Skeletal muscle satellite cell (primary cell): ENCODE results near the gene OR52W1. TPM values are rescaled to one million over a fixed set of nuclear protein-coding genes. Genes with fewer than 3 reads are reported as not detected.

Experiments used
- H3K27me3 ChIP-seq: 2 replicates; pipeline ENCODE4 v1.7.0; 2013; ENCODE audit warnings: low read length; ENCODE audit not compliant: control insufficient read depth, insufficient read depth
- H3K36me3 ChIP-seq: 2 replicates; pipeline ENCODE4 v1.7.0; 2013; ENCODE audit warnings: mild to moderate bottlenecking, control low read depth, low read length; ENCODE audit not compliant: insufficient read depth
- H3K4me1 ChIP-seq: 2 replicates; pipeline ENCODE4 v1.7.0; 2013; ENCODE audit warnings: low read length; ENCODE audit not compliant: control insufficient read depth, insufficient read depth
- H3K4me2 ChIP-seq: 2 replicates; pipeline ENCODE4 v1.7.0; 2013; ENCODE audit warnings: mild to moderate bottlenecking, low read length
- H3K4me3 ChIP-seq: 2 replicates; pipeline ENCODE4 v1.7.0; 2013; ENCODE audit warnings: low read length
- H3K9ac ChIP-seq: 2 replicates; pipeline ENCODE4 v1.7.0; 2013; ENCODE audit warnings: mild to moderate bottlenecking, low read depth, low read length, moderate library complexity
- H3K9me3 ChIP-seq: replicated peaks from 2 replicates; pipeline ENCODE4 v1.7.0; 2013; ENCODE audit warnings: mild to moderate bottlenecking, control low read depth, low read length
- total RNA-seq: library from RNA; depleted of rRNA; stranded (reverse); fragments of >200 nt; gene quantifications from 2 replicates; pipeline ENCODE4 v1.2.3, GENCODE V29; 2012; rRNA removed

Gene OR52W1, protein sequence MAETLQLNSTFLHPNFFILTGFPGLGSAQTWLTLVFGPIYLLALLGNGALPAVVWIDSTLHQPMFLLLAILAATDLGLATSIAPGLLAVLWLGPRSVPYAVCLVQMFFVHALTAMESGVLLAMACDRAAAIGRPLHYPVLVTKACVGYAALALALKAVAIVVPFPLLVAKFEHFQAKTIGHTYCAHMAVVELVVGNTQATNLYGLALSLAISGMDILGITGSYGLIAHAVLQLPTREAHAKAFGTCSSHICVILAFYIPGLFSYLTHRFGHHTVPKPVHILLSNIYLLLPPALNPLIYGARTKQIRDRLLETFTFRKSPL
- not detected in 2 replicates for total RNA-seq

DNA sequence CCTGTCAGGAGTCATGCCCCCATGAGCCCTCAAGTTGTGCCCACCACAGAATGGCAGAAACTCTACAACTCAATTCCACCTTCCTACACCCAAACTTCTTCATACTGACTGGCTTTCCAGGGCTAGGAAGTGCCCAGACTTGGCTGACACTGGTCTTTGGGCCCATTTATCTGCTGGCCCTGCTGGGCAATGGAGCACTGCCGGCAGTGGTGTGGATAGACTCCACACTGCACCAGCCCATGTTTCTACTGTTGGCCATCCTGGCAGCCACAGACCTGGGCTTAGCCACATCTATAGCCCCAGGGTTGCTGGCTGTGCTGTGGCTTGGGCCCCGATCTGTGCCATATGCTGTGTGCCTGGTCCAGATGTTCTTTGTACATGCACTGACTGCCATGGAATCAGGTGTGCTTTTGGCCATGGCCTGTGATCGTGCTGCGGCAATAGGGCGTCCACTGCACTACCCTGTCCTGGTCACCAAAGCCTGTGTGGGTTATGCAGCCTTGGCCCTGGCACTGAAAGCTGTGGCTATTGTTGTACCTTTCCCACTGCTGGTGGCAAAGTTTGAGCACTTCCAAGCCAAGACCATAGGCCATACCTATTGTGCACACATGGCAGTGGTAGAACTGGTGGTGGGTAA is at the start of gene OR52W1:
OR52W1 (plus strand) TSS at position 51 of the 637 bp plus-strand sequence; CDS start at position 51, 0 bp downstream.
- Histone ChIP-seq H3K27me3 (no peaks in the 10 kb centered on the region), H3K36me3 (no peaks in the 10 kb centered on the region), H3K4me2 (no peak within 1 kb of the TSS), H3K9ac (no peak within 1 kb of the TSS), H3K4me3 (no peak within 1 kb of the TSS), H3K9me3 (no peaks in the 10 kb centered on the region), H3K4me1 (no peaks in the 10 kb centered on the region)

DNA sequence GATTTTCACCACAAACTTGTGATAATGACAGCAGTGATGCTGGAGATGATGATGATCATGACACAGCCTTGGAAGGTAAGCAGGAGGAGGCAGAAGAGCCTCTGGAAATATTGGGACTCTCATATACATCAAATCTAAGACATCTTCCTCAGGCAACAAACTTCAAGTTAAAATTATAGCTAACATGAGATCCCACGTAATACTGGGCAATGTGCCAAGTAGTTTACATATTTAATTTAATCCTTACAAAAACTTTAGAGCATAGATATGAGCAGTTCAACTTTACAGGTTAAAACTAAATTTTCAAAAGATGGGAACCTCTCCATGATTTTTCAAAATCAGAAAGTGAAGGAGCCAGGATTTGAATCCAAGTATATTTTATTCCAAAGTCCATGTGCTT is 47.9 kb upstream of the OR52W1 start:
- Histone ChIP-seq H3K4me3 (no peak overlapping the region), H3K9ac (no peak overlapping the region), H3K4me2 (no peak overlapping the region), H3K36me3 (no peaks in the 10 kb centered on the region), H3K27me3 (no peaks in the 10 kb centered on the region), H3K9me3 (no peaks in the 10 kb centered on the region), H3K4me1 (no peaks in the 10 kb centered on the region)

DNA sequence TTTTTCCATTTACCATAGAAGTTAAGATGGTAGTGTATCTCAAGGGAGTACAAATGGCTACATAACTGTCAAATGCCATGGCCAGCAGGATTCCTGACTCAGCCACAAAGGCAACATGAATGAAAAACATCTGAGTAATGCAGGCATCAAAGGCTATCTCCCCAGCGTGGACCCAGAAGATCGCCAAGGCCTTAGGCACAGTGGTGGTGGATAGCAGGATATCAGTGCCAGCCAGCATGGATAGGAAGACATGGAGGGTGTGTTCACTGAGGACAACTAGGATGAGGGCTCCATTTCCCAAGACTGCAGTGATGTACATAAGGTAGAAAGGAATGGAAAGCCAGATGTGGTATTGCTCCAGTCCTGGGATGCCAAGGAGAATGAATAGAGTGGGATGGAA is 46.9 kb upstream of the OR52W1 start:
- Histone ChIP-seq H3K4me1 (no peaks in the 10 kb centered on the region), H3K27me3 (no peaks in the 10 kb centered on the region), H3K9ac (no peak overlapping the region), H3K4me2 (no peak overlapping the region), H3K36me3 (no peaks in the 10 kb centered on the region), H3K9me3 (no peaks in the 10 kb centered on the region), H3K4me3 (no peak overlapping the region)

DNA sequence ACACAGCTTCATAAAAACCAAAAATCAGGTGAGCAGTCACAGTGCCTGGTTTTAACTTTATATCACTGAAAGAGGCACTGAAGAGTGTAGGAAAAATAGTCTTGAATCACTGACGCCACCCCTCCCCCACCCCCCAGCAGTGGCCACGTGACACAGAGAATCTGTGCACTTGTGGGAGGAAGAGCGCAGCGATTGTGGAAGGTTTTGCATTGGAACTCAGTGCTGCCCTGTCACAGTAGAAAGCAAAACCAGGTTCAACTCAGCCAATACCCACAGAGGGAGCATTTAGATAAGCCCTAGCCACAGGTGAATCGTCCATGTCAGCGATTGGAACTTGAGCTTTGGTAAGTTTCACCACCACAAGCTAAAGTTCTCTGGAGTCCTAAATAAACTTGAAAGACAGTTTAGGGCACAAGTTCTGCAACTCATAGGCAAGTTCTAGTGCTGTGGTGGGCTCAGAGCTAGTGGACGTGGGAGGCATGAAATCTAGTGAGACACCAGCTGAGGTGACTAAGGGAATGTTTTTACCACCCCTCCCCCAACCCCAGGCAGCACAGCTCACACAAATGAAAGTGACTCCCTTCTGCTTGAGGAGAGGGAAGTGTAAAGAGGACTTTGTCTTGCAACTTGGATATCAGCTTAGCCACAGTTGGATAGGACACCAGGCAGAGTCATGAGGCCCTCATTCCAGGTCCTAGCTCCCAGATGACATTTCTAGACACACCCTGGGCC is 42.2 kb upstream of the OR52W1 start:
- Histone ChIP-seq H3K4me2 (no peak overlapping the region), H3K4me1 (no peaks in the 10 kb centered on the region), H3K27me3 (no peaks in the 10 kb centered on the region), H3K4me3 (no peak overlapping the region), H3K9ac (no peak overlapping the region), H3K9me3 (no peaks in the 10 kb centered on the region), H3K36me3 (no peaks in the 10 kb centered on the region)

DNA sequence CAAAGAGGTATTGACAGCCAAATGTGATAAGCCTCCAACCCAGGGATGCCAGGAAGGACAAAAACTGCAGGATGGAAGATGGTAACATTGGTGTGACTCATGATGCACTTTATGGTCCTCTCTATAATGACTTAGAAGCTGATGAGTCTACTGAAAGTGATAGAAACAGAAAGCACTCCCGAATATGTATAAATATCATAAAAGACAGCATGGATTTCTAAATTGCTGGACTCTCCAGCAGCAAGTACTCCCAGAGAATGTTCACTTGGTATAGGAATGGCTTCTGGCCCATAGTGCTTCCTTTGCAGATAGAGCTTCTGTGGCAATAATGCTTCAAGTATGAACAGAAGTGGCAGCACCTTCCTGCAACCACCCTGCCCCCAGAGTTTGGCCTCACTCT is 28.8 kb upstream of the OR52W1 start, which contains the start of gene OR52B2:
OR52B2 (minus strand) TSS at position 101 of the 400 bp plus-strand sequence; CDS start at position 101, 0 bp downstream.
- Histone ChIP-seq H3K4me3 (no peak within 1 kb of the TSS), H3K36me3 (no peaks in the 10 kb centered on the region), H3K4me1 (no peaks in the 10 kb centered on the region), H3K27me3 (no peaks in the 10 kb centered on the region), H3K9ac (no peak within 1 kb of the TSS), H3K9me3 (no peaks in the 10 kb centered on the region), H3K4me2 (no peak within 1 kb of the TSS)

DNA sequence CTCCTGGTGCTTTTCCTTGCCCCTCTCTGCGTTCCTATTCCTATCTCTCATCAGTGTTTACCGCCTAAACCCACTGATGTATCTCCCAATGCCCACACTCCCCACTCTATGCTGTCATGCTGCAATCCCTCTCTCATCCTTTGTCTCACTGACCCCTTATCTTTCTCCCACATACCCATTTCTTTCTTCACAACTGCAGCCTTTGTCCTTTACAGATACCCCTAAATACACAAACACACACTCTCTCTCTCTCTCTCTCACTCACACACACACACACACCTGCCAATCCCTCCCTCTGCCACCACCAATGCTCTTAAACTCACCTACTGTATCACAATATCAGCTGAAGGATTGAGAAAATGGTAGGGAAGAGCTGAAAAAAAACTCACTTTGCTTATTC is 23.6 kb upstream of the OR52W1 start:
- H3K9ac ChIP-seq, result no peak overlapping the region

DNA sequence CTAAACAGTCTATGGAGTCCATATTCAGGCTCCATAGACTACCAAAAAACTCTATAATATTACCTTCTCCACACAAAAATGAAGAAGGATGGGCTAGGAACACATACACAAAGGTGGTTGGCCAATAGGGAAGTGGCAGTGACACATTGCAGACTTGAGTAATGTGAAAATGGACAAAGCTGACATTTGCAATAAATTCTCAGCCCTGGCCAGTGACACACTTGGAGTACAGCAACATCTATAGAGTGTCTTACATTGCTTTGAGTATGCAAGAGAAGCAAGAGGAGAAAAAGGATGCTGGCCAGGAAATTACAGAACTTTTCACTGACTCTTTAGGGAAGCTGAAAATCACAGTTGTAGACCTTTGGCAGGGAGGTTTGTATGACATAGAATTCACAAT is 7.3 kb upstream of the OR52W1 start:
- H3K4me1 ChIP-seq, result no peaks in the 10 kb centered on the region
- H3K4me3 ChIP-seq, result no peak overlapping the region
- H3K27me3 ChIP-seq, result no peaks in the 10 kb centered on the region
- no peak overlapping the region for H3K4me2 ChIP-seq
- no peak overlapping the region for H3K9ac ChIP-seq
- H3K9me3 ChIP-seq, result no peaks in the 10 kb centered on the region
- H3K36me3 ChIP-seq, result no peaks in the 10 kb centered on the region

More for the DNA sequence above, 23.6 kb upstream of the OR52W1 start:
- Histone ChIP-seq H3K4me3 (no peak overlapping the region), H3K4me1 (no peaks in the 10 kb centered on the region), H3K27me3 (no peaks in the 10 kb centered on the region), H3K9me3 (no peaks in the 10 kb centered on the region), H3K4me2 (no peak overlapping the region), H3K36me3 (no peaks in the 10 kb centered on the region)

DNA sequence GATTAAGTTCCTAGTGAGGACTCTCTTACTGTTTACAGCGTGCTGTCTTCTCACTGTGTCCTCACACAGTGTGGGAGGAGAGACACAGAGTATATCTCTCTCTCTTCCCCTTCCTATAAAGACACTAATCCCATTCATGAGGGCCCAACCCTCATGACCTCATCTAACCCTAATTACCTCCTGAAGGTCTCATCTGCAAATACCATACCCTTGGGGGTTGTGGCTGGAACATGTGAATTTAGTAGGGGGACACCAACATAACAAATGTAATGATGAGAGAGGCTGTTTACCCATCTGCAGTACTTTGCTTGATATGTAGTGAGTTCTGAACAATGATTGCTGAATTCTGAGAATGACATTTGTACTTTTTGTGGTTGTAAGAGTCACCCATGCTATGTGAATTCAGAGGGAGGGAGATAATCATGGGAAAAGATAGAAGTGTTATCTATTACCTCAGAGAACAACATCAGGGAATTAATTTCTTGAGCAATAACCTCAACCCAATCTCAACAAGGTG is 4.9 kb upstream of the OR52W1 start:
- no peak overlapping the region for H3K9ac ChIP-seq
- no peaks in the 10 kb centered on the region for H3K27me3 ChIP-seq
- H3K4me3 ChIP-seq, result no peak overlapping the region
- no peak overlapping the region for H3K4me2 ChIP-seq
- no peaks in the 10 kb centered on the region for H3K36me3 ChIP-seq
- no peaks in the 10 kb centered on the region for H3K9me3 ChIP-seq
- H3K4me1 ChIP-seq, result no peaks in the 10 kb centered on the region

DNA sequence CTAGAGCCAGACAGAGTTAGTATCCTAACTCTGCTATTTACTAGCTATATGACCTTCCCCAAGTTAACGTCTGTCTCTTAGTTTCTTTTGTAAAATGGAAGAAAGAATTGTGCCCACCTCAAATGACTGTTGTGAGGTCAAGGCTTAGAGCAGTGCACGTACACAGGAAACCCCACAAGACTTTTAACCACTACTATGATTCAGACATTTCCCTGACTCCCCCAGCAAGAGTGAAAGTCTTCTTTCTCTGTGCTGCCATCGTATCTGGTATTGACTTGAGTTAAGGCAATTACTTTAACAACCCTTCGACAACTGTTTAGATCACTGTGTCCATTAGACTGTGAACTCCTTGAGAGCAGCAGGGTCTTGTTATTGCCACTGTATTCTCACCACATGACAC is 2.6 kb upstream of the OR52W1 start:
- no peak overlapping the region for H3K4me3 ChIP-seq
- no peak overlapping the region for H3K9ac ChIP-seq
- H3K4me1 ChIP-seq, result no peaks in the 10 kb centered on the region
- H3K27me3 ChIP-seq, result no peaks in the 10 kb centered on the region
- H3K36me3 ChIP-seq, result no peaks in the 10 kb centered on the region
- no peak overlapping the region for H3K4me2 ChIP-seq
- no peaks in the 10 kb centered on the region for H3K9me3 ChIP-seq

DNA sequence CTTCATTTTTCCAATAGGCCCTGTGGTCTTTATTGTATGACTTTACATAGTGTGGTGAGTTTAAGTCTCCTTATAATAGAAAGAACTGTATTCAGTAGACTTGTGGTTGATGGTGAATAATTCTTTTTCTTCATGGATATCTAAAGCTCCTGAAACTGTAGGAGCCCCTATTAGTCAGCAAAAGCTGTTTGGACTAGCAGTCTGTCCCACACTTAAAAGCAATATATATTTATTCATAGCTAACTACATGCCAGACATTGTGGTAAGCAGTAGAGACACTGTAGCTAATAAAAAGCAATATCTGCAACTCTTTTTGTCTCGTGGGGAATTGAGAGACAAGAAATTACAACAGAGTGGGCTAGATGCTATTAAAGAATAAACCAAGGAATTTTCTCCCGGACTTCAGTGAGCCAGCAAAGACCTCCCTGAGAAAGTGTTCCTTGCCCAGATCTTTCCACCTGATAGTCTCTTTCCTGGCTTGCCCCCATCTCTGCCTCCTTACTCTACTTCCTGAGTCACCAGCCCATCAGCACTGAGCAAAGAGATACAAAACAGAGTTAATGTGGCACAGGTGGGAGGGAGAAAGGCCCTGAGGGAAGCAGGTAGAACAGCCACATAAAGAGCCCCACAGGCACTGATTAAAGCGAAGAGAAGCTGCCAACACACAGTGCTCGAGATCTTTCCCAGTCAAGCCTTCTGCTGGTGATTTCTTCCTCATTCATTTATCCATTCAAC is 1.4 kb upstream of the OR52W1 start:
- no peak overlapping the region for H3K9ac ChIP-seq
- no peaks in the 10 kb centered on the region for H3K4me1 ChIP-seq
- H3K27me3 ChIP-seq, result no peaks in the 10 kb centered on the region
- no peak overlapping the region for H3K4me2 ChIP-seq
- H3K9me3 ChIP-seq, result no peaks in the 10 kb centered on the region
- H3K36me3 ChIP-seq, result no peaks in the 10 kb centered on the region
- no peak overlapping the region for H3K4me3 ChIP-seq

DNA sequence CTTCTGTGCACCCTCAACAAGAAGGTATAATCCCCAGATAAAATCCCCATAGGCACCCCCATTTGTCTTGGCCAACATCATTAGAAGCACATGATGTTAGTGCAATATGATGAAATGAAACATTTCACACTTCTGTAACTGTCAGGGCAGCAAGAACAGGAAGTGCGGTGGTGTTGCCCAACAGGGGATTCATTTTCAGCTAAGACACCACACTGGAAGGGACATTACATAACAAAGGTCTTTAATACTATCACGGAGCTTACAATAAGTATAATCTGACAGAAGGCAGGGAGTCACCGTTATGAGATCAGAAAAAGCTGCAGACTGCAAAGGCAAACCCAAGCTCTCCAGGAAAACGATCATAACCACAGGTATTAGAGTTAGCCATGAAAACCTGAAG is 2.0 kb downstream of the OR52W1 start:
- Histone ChIP-seq H3K4me3 (no peak overlapping the region), H3K4me2 (no peak overlapping the region), H3K27me3 (no peaks in the 10 kb centered on the region), H3K36me3 (peaks cover 8% of the 10 kb centered on the region), H3K9ac (no peak overlapping the region), H3K4me1 (no peaks in the 10 kb centered on the region), H3K9me3 (no peaks in the 10 kb centered on the region)
